ENCODE results near the gene AMIGO2. TPM values are rescaled to one million over a fixed set of nuclear protein-coding genes. Genes with fewer than 3 reads are reported as not detected.

AMIGO2 gene
- total RNA-seq, 1 experiment from 2014 or later: 8.6 TPM

- no peak overlapping the region for H3T11ph ChIP-seq (ENCODE audit: low read length)
- no peaks in the 10 kb centered on the region for H3K79me1 ChIP-seq (ENCODE audit: insufficient read depth, low read depth, low read length, poor library complexity, severe bottlenecking)
- H3K23me2 ChIP-seq (ENCODE audit: insufficient read length, low read depth, low read length, poor library complexity, severe bottlenecking): no peaks in the 10 kb centered on the region
- TF ChIP-seq CTCF (conservative IDR thresholded peaks at IDR 0.05): no peak
- Mint-ChIP-seq H3K9me3 (no peaks in the 10 kb centered on the region), H3K36me3 (ENCODE audit: insufficient read depth in 1 of 3, low read depth in 3 of 3) (no peaks in the 10 kb centered on the region), H3K4me1 (peaks cover 2 to 6% of the 10 kb centered on the region in 2 experiments), H3K27me3 (ENCODE audit: low read depth) (no peaks in the 10 kb centered on the region; the same call in 1 of the 2 replicates), H3K4me3 (no peak overlapping the region), H3K27ac (no peak overlapping the region)
- no peak overlapping the region for H2BK12ac ChIP-seq (ENCODE audit: insufficient read length, low read depth, low read length)
- no peak overlapping the region for H3K23ac ChIP-seq (ENCODE audit: insufficient read length, low read depth, low read length)
- no peak overlapping the region for H3K4ac ChIP-seq (ENCODE audit: low read depth, low read length)
- no peak overlapping the region for H2AFZ ChIP-seq (ENCODE audit: low read length)
- H3K9ac ChIP-seq (ENCODE audit: extremely low read depth, insufficient read length, low read length): no peak overlapping the region
- H3K4me1 ChIP-seq (ENCODE audit: insufficient read depth, low read length): no peaks in the 10 kb centered on the region
- no peak overlapping the region for H3K27ac ChIP-seq (ENCODE audit: insufficient read length, low read depth, low read length)
- H2BK5ac ChIP-seq (ENCODE audit: insufficient read length, low read length): no peak overlapping the region
- H3K14ac ChIP-seq (ENCODE audit: insufficient read depth, low read length): no peak overlapping the region
- no peaks in the 10 kb centered on the region for H3K27me3 ChIP-seq (ENCODE audit: insufficient read depth, low read length)
- no peak overlapping the region for H4K91ac ChIP-seq (ENCODE audit: insufficient read length, low read depth, low read length)
- no peaks in the 10 kb centered on the region for H4K20me1 ChIP-seq (ENCODE audit: control insufficient read depth, insufficient read depth, insufficient read length)
- no peaks in the 10 kb centered on the region for H3K9me3 ChIP-seq (ENCODE audit: control insufficient read depth, low read depth, low read length)
- DNase-seq: no peak
- no peak overlapping the region for H3K4me2 ChIP-seq (ENCODE audit: insufficient read depth, insufficient read length, low read length)
- no peak overlapping the region for H2BK20ac ChIP-seq (ENCODE audit: low read depth, low read length, poor library complexity, severe bottlenecking)
- H2AK5ac ChIP-seq (ENCODE audit: insufficient read length, low read length): no peak overlapping the region
- no peaks in the 10 kb centered on the region for H3K79me2 ChIP-seq (ENCODE audit: insufficient read depth, low read length)
- H3K56ac ChIP-seq (ENCODE audit: insufficient read length, low read depth, low read length): no peak overlapping the region
- no peak overlapping the region for H2BK15ac ChIP-seq (ENCODE audit: low read depth, low read length)
- H4K8ac ChIP-seq (replicated peaks; ENCODE audit: insufficient read length, low read depth, low read length): no peak overlapping the region
- WGBS (ENCODE audit: extremely low coverage, insufficient read length, low lambda C conversion rate): no CpG with 5 or more reads among the region's 5 CpGs
- no peak overlapping the region for H4K5ac ChIP-seq (ENCODE audit: insufficient read length, low read depth, low read length)
- no peak overlapping the region for H2BK120ac ChIP-seq (ENCODE audit: low read depth, low read length, poor library complexity, severe bottlenecking)
- no peak overlapping the region for H3K18ac ChIP-seq (ENCODE audit: insufficient read length, low read depth, low read length)
Observed at GRCh38 chr12:47028186-47028585, 51.6 kb downstream of the AMIGO2 start.

Other genes with a start within 250 kb of the AMIGO2 start
- 3.3 and 3.8 TPM in 2 replicates for gene PCED1B, start 338 bp downstream of the AMIGO2 start, total RNA-seq (2021)